ENCODE measurements around the gene KCNE2.

KCNE2 gene

GRCh38 chr21:34335316-34335715 is 28.5 kb upstream of the KCNE2 start:
- H3K4me3 ChIP-seq (ENCODE audit: low read length) = no peak overlapping the region
- no peak for TF ChIP-seq CTCF (IDR thresholded peaks at IDR 0.05; ENCODE audit: insufficient read depth, low read depth, low read length, missing control alignments)
- no peak for DNase-seq (ENCODE audit: low read depth)

DNA sequence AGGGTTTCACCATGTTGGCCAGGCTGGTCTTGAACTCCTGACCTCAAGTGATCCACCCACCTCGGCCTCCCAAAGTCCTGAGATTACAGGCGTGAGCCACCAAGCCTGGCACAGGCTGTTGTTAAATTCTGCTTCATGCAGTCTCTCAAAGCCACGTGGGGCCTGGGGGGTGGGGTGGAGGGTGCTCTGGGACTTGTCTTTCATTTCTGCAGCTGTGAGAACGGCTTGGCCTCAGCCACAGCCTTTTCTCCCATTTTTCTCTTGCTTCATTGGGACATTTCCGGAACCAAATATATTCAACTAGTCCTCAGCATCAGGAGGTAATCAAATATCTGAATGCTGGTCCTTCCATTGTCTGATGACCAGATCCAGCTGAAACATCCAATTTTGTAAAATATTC is 27.6 kb upstream of the KCNE2 start:
- no peak for TF ChIP-seq CTCF (IDR thresholded peaks at IDR 0.05; ENCODE audit: insufficient read depth, low read depth, low read length, missing control alignments)
- H3K4me3 ChIP-seq (ENCODE audit: low read length) = no peak overlapping the region
- DNase-seq (ENCODE audit: low read depth) = no peak

DNA sequence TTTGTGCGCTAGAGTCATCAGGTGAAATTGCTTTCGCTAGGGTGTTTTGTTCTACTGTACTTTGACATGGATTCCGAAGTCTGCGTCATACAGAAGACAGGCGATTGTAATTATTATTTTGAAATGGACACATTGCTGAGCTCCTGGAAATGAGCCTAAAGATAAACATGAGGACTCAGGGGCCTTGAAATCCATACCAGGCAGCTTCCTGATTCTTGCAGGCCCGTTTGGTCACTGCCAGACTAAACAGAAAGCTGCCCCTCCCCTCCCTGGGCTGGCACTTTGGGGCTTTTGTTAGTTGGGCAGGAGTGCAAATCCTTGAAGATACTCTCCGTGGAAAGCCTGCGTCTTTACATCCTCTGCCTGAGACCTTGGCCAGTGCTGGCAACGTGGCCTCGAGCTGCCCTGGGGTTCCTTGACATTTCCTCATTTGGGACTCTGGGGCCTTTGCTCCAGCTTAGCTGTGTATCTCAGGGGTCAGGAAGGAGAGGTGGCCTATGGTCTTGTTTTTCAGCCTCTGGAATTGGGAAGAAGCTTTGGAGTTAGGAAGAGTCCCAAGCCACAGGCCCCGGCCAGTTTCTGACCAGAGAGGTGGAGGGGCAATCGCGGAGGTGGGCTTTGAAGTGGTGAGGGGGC is 26.9 kb upstream of the KCNE2 start:
- no peak overlapping the region for H3K4me3 ChIP-seq (ENCODE audit: low read length)
- DNase-seq (ENCODE audit: low read depth) = peak; percentile 45
- no peak for TF ChIP-seq CTCF (IDR thresholded peaks at IDR 0.05; ENCODE audit: insufficient read depth, low read depth, low read length, missing control alignments)

DNA sequence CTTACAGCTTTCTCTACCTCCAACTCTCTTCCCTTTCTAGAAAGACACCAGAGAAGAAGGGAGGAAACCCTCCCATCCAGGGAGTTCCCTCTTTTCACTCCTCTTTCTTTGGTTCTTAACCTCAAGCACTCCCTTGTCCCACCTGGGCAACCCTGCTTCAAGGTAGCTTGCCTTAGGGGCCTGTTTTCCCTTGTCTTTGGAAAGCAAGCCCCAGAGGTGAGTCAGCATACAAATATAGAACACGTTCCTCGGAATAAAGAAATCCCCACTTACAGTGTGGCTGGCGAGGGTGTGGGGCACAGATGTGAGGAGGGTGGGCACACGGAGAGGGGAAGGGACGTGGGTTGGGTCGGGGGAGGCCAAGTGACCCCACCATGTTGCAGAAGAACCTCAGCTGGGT is 26.1 kb upstream of the KCNE2 start:
- no peak overlapping the region for H3K4me3 ChIP-seq (ENCODE audit: low read length)
- no peak for TF ChIP-seq CTCF (IDR thresholded peaks at IDR 0.05; ENCODE audit: insufficient read depth, low read depth, low read length, missing control alignments)
- peak; percentile 51 for DNase-seq (ENCODE audit: low read depth)

GRCh38 chr21:34338226-34338625 is 25.6 kb upstream of the KCNE2 start:
- TF ChIP-seq CTCF (IDR thresholded peaks at IDR 0.05; ENCODE audit: insufficient read depth, low read depth, low read length, missing control alignments) = no peak
- DNase-seq (ENCODE audit: low read depth) = no peak
- H3K4me3 ChIP-seq (ENCODE audit: low read length) = no peak overlapping the region

DNA sequence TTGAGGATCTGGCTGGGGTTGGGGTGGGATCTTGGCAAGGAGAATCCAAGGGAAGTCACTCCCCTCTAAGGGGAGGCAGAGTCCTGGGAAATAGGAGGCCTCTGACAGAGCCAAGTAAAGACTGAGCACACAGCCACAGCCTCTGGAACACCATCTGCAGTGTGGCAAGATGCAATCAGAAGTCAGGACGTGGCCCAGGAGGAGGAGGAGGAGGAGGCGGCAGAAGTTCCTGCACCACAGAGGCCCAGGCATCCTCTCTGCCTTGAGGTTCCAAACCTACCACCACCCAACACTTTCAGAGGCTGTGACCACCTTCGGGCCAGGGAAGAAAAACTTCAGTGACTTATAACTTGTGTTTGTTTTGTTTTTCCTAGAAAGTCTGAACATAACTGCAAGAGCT is 23.7 kb upstream of the KCNE2 start:
- no peak for DNase-seq (ENCODE audit: low read depth)
- H3K4me3 ChIP-seq (ENCODE audit: low read length) = no peak overlapping the region
- no peak for TF ChIP-seq CTCF (IDR thresholded peaks at IDR 0.05; ENCODE audit: insufficient read depth, low read depth, low read length, missing control alignments)

GRCh38 chr21:34342476-34342875 is 21.3 kb upstream of the KCNE2 start:
- DNase-seq (ENCODE audit: low read depth) = no peak
- H3K4me3 ChIP-seq (ENCODE audit: low read length) = no peak overlapping the region
- TF ChIP-seq CTCF (IDR thresholded peaks at IDR 0.05; ENCODE audit: insufficient read depth, low read depth, low read length, missing control alignments) = no peak
